GM23338 (cell line): ENCODE measurements around the gene SLBP. TPM values are rescaled to one million over a fixed set of nuclear protein-coding genes. Genes with fewer than 3 reads are reported as not detected.

Source experiments
- ATAC-seq: fragments of 200-7000 bp; cut with Tn5 transposase; 3 replicates; pipeline ENCODE4 v1.9.1; 2020
- DNase-seq: peaks from one replicate; pipeline ENCODE4 v3.0.0-alpha.2; 2015; ENCODE audit warnings: low spot score
- H2AFZ ChIP-seq: fragments of 200-600 bp; sonication (generic); 2 replicates; pipeline ENCODE4 v1.8.0; 2016; ENCODE audit warnings: antibody characterized with exemption, mild to moderate bottlenecking, moderate library complexity
- H3F3A ChIP-seq: fragments of 200-600 bp; sonication (generic); replicated peaks from 2 replicates; pipeline ENCODE4 v1.8.0; 2017; ENCODE audit warnings: antibody characterized with exemption, mixed run types, low read depth
- H3K27ac ChIP-seq: fragments of 200-600 bp; sonication (generic); 2 replicates; pipeline ENCODE4 v1.6.1; 2016; ENCODE audit warnings: low read depth
- H3K27me3 ChIP-seq: fragments of 200-600 bp; sonication (generic); 2 replicates; pipeline ENCODE4 v1.8.0; 2016; ENCODE audit warnings: mild to moderate bottlenecking, mixed run types, moderate library complexity; ENCODE audit not compliant: insufficient read depth
- H3K36me3 ChIP-seq: fragments of 200-600 bp; sonication (generic); 2 replicates; pipeline ENCODE4 v1.8.0; 2016; ENCODE audit warnings: mild to moderate bottlenecking; ENCODE audit not compliant: insufficient read depth
- H3K4me1 ChIP-seq: fragments of 200-600 bp; sonication (generic); 2 replicates; pipeline ENCODE4 v1.8.0; 2016; ENCODE audit warnings: mild to moderate bottlenecking, moderate library complexity; ENCODE audit not compliant: insufficient read depth
- H3K4me2 ChIP-seq: fragments of 200-600 bp; sonication (generic); 2 replicates; pipeline ENCODE4 v1.7.1; 2017; ENCODE audit warnings: mixed run types
- H3K4me3 ChIP-seq: fragments of 200-600 bp; sonication (generic); 2 replicates; pipeline ENCODE4 v1.6.1; 2016; ENCODE audit warnings: mixed run types
- H3K79me2 ChIP-seq: fragments of 200-600 bp; sonication (generic); replicated peaks from 2 replicates; pipeline ENCODE4 v1.8.0; 2017; ENCODE audit warnings: mild to moderate bottlenecking; ENCODE audit not compliant: insufficient read depth
- H3K9me2 ChIP-seq: fragments of 200-600 bp; sonication (generic); 2 replicates; pipeline ENCODE4 v1.8.0; 2017; ENCODE audit not compliant: insufficient read depth
- H4K20me1 ChIP-seq: fragments of 200-600 bp; sonication (generic); replicated peaks from 2 replicates; pipeline ENCODE4 v1.8.0; 2017; ENCODE audit warnings: mild to moderate bottlenecking; ENCODE audit not compliant: insufficient read depth
- H3K27ac Mint-ChIP-seq: 2 replicates; pipeline ENCODE4 v1.8.0; 2020; ENCODE audit warnings: inconsistent platforms, mild to moderate bottlenecking, moderate library complexity, mixed read lengths
- H3K27me3 Mint-ChIP-seq: 3 replicates; pipeline ENCODE4 v1.8.0; 2022; ENCODE audit warnings: low read depth, mild to moderate bottlenecking, moderate library complexity, mixed read lengths, inconsistent platforms; ENCODE audit not compliant: insufficient read depth, poor library complexity
- H3K36me3 Mint-ChIP-seq: 3 replicates; pipeline ENCODE4 v1.8.0; 2021; ENCODE audit warnings: low read depth, mild to moderate bottlenecking, inconsistent platforms, moderate library complexity, mixed read lengths
- H3K4me1 Mint-ChIP-seq: 3 replicates; pipeline ENCODE4 v1.8.0; 2020; ENCODE audit warnings: mild to moderate bottlenecking, inconsistent platforms, mixed read lengths
- H3K4me3 Mint-ChIP-seq: 3 replicates; pipeline ENCODE4 v1.8.0; 2021; ENCODE audit warnings: moderate library complexity, mild to moderate bottlenecking, inconsistent platforms, mixed read lengths
- H3K9me3 Mint-ChIP-seq: 3 replicates; pipeline ENCODE4 v1.8.0; 2020; ENCODE audit warnings: moderate library complexity, mild to moderate bottlenecking, inconsistent platforms, mixed read lengths
- CREB1 ChIP-seq: fragments of 250-450 bp; sonication (Bioruptor Pico); IDR thresholded peaks from 2 replicates; pipeline ENCODE4 v1.5.0; 2020; ENCODE audit warnings: low read depth, mild to moderate bottlenecking, moderate library complexity
- CTCF ChIP-seq, 2 experiments: fragments of 200-600 bp in 1 of 2; sonication (generic) in 1 of 2; conservative IDR thresholded peaks; 2 replicates each; pipeline versions ENCODE4 v1.5.1 to v1.6.1; 2016 to 2017; ENCODE audit warnings: antibody characterized with exemption in 2 of 2, low read depth in 2 of 2, mild to moderate bottlenecking in 2 of 2, moderate library complexity in 1 of 2
- ETS1 ChIP-seq: IDR thresholded peaks from 2 replicates; pipeline ENCODE4 v1.6.1; 2016; ENCODE audit warnings: antibody characterized with exemption
- EZH2 ChIP-seq: fragments of 200-600 bp; sonication (generic); IDR thresholded peaks from one replicate; pipeline ENCODE4 v1.8.0; 2017; ENCODE audit warnings: antibody characterized with exemption, mild to moderate bottlenecking, low read depth; ENCODE audit not compliant: unreplicated experiment
- EZH2phosphoT487 ChIP-seq: fragments of 200-600 bp; sonication (generic); IDR thresholded peaks from one replicate; pipeline ENCODE4 v1.8.1; 2018; ENCODE audit warnings: antibody characterized with exemption; ENCODE audit not compliant: unreplicated experiment
- JUNB ChIP-seq: IDR thresholded peaks from one replicate; pipeline ENCODE4 v1.6.1; 2016; ENCODE audit warnings: antibody characterized with exemption; ENCODE audit not compliant: unreplicated experiment
- NANOG ChIP-seq: IDR thresholded peaks from 2 replicates; pipeline ENCODE4 v1.6.1; 2016; ENCODE audit warnings: antibody characterized with exemption, borderline replicate concordance
- POLR2AphosphoS5 ChIP-seq: IDR thresholded peaks from 2 replicates; pipeline ENCODE4 v1.6.1; 2016; ENCODE audit warnings: antibody characterized with exemption, low read depth
- REST ChIP-seq: IDR thresholded peaks from one replicate; pipeline ENCODE4 v1.6.1; 2018; ENCODE audit warnings: antibody characterized with exemption; ENCODE audit not compliant: unreplicated experiment
- STAT1 ChIP-seq: IDR thresholded peaks from one replicate; pipeline ENCODE4 v1.6.1; 2016; ENCODE audit warnings: antibody characterized with exemption; ENCODE audit not compliant: unreplicated experiment
- ZNF114 ChIP-seq: fragments of 250-450 bp; sonication (Bioruptor Pico); IDR thresholded peaks from 2 replicates; pipeline ENCODE4 v1.5.0; 2020; ENCODE audit warnings: mild to moderate bottlenecking, moderate library complexity
- ZNF331 ChIP-seq: fragments of 250-450 bp; sonication (Bioruptor Pico); IDR thresholded peaks from 2 replicates; pipeline ENCODE4 v1.5.0; 2020; ENCODE audit warnings: low read depth, mild to moderate bottlenecking, moderate library complexity
- ZNF462 ChIP-seq: fragments of 250-450 bp; sonication (Bioruptor Pico); IDR thresholded peaks from 2 replicates; pipeline ENCODE4 v1.5.0; 2020; ENCODE audit warnings: mild to moderate bottlenecking, moderate library complexity
- polyA plus RNA-seq: library from polyadenylated mRNA; unstranded; fragments of >200 nt; fragmentation: Nextera tagmentation; extraction: Ambion mirVana; gene quantifications from 2 replicates; pipeline ENCODE4 v1.2.1, GENCODE V29; 2016
- total RNA-seq: library from RNA; depleted of rRNA; stranded (reverse); fragments of >200 nt; shearing (Covaris generic); gene quantifications from 2 replicates; pipeline ENCODE4 v1.2.3, GENCODE V29; 2014

Gene SLBP
- total and polyA plus RNA-seq, 2 experiments from 2014 or later: 54.4 to 58.6 TPM

- Histone ChIP-seq H3K79me2 (no peaks in the 10 kb centered on the region; the same call in 1 of the 2 replicates), H3K36me3 (peaks cover 21% of the 10 kb centered on the region), H2AFZ (no peak overlapping the region), H3K4me1 (no peaks in the 10 kb centered on the region), H3K27ac (no peak overlapping the region), H3F3A (no peaks in the 10 kb centered on the region), H4K20me1 (peaks cover 19% of the 10 kb centered on the region), H3K9me2 (no peaks in the 10 kb centered on the region), H3K27me3 (no peaks in the 10 kb centered on the region), H3K4me3 (no peak overlapping the region), H3K4me2 (no peak overlapping the region)
- TF ChIP-seq NANOG (no peak), POLR2AphosphoS5 (no peak), CTCF (conservative IDR thresholded peaks at IDR 0.05; ENCODE audit: low read depth in 2 of 2) (no peak), STAT1 (no peak), ZNF114 (no peak), JUNB (no peak), EZH2phosphoT487 (no peak), ETS1 (no peak), EZH2 (no peak), ZNF331 (no peak), ZNF462 (no peak), REST (no peak), CREB1 (CRISPR knock-in tag) (no peak)
- peaks cover 59% of the 10 kb centered on the region for H3K36me3 Mint-ChIP-seq
- H3K9me3 Mint-ChIP-seq: no peaks in the 10 kb centered on the region
- no peak for ATAC-seq
- no peak overlapping the region for H3K27ac Mint-ChIP-seq
- no peak for DNase-seq
- no peaks in the 10 kb centered on the region for H3K27me3 Mint-ChIP-seq
- H3K4me3 Mint-ChIP-seq: no peak overlapping the region; the same call in 2 of the 3 replicates
- no peaks in the 10 kb centered on the region; the same call in 2 of the 3 replicates for H3K4me1 Mint-ChIP-seq
Observed at GRCh38 chr4:1690698-1691097, 21.4 kb downstream of the SLBP start.
